ENCODE results near the gene TSPO.
"Not testable (repeated sequence)": the region's sequence is repeated elsewhere in the genome, so short reads cannot be mapped to it uniquely, and the experiment has no call there.

The TSPO gene

GRCh38 chr22:43129426-43130425 is 21.6 kb upstream of the TSPO start:
- in situ Hi-C loops (cut with HindIII; ENCODE audit: low sequenced_read_pairs) = no loop called here

DNA sequence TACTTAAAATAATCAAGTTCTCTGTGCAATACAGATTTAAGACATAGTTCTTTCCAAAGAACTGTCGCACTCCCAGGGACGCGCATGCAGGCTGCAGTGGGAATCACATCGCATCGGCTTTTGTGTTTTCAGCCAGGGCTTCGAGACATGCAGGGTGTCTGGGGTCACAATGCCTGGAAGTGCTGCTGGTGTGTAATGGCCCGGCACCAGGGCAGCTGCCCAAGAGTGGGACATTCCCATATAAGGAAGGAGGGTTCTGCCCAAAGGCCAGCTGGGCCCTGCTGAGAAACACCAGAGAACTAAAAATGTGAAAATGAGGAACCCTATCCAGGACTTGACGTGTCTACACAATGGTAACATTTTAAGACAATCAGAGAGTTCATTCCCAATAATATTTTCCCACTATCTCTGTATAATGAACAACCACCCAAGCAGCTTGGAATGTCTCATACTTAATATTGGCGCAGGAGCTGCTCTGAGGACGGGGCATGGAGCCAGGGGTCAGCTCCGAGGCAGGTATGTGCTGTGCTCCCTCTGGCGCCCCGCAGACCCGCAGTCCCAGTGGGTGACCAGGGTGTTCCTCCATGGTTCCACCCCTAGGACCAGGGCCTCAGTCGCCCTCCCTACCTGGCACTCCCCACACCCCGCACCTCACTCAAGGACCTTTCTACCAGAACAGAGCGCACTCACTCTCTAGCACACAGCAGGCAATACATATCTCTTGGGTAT is 19.4 kb upstream of the TSPO start:
- in situ Hi-C loops (cut with HindIII; ENCODE audit: low sequenced_read_pairs) = no loop called here

DNA sequence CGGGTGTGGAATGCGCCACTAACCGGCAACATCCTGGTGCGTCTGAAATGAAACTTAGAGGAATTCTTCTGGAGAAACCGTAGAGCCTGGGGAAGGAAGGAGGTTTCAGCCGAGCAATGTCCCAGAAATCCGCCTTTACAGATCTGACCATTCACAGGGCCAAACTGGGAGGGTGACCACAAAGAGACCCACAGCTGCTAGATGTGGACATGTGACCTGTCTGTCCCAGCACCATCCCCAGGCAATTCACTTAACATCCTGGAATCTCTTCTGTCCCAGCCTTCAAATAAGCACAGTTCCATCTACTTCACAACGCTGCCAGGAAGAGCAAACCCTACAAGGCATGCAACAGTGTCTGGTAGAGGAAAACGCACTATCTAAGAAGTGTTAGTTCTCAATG is 18.0 kb upstream of the TSPO start:
- in situ Hi-C loops (cut with HindIII; ENCODE audit: low sequenced_read_pairs) = no loop called here

GRCh38 chr22:43134553-43134952 is 16.8 kb upstream of the TSPO start:
- in situ Hi-C loops (cut with HindIII; ENCODE audit: low sequenced_read_pairs) = no loop called here

DNA sequence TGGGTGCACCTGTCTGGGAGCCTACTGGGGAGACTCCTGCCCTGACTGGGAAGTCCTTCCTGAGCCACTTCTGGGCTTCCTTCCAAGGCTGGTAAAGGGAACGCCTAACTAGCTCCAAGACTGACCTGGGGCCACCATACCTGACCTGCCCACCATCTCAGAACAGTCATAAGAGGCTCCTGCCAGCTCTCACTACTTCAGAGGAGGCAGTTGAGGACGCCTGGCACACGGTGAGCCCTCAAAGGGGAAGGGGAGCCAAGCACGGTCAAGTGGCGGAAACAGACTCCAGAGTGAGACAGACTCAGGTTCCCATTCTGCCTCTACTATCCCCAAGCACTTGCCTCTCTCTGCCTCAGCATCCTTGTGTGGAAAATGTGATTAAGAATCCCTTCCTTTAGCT is 15.8 kb upstream of the TSPO start:
- in situ Hi-C loops (cut with HindIII; ENCODE audit: low sequenced_read_pairs) = no loop called here

DNA sequence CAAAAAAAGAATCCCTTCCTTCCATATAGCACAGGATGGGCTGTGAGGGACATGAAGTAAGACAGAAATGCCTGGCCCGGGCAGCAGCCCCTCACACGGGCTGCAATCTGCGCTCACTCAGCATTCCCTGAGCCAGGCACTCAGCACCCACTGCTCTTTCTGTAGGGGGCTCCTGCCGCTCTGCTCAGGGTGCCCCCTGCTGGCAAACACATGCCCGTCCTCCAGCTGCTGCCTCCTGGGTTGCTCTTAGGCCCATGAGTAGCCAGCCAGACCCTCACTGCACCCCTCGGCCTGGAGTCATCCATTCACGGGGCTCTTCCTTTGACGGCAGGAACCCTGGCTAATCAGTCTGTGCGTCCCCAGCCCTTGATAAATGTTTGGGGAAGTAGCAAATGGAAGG is 15.1 kb upstream of the TSPO start:
- in situ Hi-C loops (cut with HindIII; ENCODE audit: low sequenced_read_pairs) = no loop called here

- in situ Hi-C loops (cut with HindIII; ENCODE audit: low sequenced_read_pairs) = no loop called here
Observed at GRCh38 chr22:43136801-43137200, 14.6 kb upstream of the TSPO start.

- in situ Hi-C loops (cut with HindIII; ENCODE audit: low sequenced_read_pairs) = no loop called here
Observed at GRCh38 chr22:43142880-43143562, 8.3 kb upstream of the TSPO start, which contains the start of gene MCAT. MCAT (minus strand) TSS chr22:43143398; CDS start chr22:43143348, 50 bp downstream.

DNA sequence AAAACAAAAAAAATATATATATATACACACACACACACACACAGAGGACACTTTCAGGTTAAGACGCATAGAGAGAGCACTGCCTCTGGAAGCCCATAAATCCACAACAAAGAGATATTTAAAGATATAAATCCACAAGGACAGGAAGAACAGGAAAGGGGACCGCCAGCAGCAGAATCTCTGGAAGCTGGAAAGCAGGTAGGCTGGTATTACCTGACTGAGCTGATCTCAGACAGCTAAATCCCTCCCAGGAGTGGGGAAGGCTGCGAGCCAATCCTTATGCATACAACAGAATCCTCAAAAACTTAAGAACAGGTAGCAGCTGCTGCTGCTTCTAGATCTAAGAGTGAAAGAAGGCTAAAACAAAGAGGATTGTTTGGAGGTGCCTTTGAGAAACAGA is 6.4 kb upstream of the TSPO start:
- in situ Hi-C loops (cut with HindIII; ENCODE audit: low sequenced_read_pairs) = no loop called here

DNA sequence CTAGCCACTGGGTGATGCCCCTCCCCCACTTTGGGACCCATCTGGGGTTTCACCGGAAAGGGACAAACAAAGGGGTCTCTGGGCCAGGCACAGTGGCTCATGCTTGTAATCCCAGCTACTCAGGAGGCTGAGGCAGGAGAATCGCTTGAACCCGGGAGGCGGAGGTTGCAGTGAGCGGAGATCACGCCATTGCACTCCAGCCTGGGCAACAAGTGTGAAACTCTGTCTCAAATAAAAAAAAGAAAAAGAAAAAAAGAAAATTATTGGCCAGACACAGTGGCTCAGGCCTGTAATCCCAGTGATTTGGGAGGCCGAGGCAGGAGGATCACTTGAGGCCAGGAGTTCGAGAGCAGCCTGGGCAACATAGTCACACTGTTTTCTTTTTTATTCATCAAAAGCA is 6.0 kb upstream of the TSPO start:
- in situ Hi-C loops (cut with HindIII; ENCODE audit: low sequenced_read_pairs) = not testable (repeated sequence)

- in situ Hi-C loops (cut with HindIII; ENCODE audit: low sequenced_read_pairs) = not testable (repeated sequence)
Observed at GRCh38 chr22:43146332-43146731, 5.0 kb upstream of the TSPO start.

GRCh38 chr22:43147821-43148220 is 3.5 kb upstream of the TSPO start:
- in situ Hi-C loops (cut with HindIII; ENCODE audit: low sequenced_read_pairs) = no loop called here

DNA sequence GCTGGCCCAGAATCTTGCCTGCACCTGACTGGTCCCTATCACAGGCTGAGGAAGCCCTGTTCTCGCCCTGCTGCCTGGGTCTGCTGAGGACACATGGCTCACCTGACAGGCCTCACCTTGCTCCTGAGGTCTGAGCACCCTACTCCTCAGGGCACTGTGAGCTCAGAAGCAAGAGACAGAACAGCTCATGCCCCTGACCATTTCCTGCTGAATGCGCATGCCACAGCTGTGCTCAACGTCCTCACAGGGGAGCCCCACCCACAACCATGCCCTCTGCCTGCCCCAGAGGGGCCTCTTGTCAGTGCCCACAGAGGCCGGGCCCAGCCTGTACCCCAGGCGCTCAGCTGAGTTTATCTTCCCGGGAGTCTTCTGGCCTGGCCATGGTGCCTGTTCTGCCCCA is 2.8 kb upstream of the TSPO start:
- in situ Hi-C loops (cut with HindIII; ENCODE audit: low sequenced_read_pairs) = no loop called here

- in situ Hi-C loops (cut with HindIII; ENCODE audit: low sequenced_read_pairs) = no loop called here
Observed at GRCh38 chr22:43150731-43151206, 590 bp upstream of the TSPO start.

GRCh38 chr22:43152003-43152356 is 621 bp downstream of the TSPO start:
- in situ Hi-C loops (cut with HindIII; ENCODE audit: low sequenced_read_pairs) = no loop called here

DNA sequence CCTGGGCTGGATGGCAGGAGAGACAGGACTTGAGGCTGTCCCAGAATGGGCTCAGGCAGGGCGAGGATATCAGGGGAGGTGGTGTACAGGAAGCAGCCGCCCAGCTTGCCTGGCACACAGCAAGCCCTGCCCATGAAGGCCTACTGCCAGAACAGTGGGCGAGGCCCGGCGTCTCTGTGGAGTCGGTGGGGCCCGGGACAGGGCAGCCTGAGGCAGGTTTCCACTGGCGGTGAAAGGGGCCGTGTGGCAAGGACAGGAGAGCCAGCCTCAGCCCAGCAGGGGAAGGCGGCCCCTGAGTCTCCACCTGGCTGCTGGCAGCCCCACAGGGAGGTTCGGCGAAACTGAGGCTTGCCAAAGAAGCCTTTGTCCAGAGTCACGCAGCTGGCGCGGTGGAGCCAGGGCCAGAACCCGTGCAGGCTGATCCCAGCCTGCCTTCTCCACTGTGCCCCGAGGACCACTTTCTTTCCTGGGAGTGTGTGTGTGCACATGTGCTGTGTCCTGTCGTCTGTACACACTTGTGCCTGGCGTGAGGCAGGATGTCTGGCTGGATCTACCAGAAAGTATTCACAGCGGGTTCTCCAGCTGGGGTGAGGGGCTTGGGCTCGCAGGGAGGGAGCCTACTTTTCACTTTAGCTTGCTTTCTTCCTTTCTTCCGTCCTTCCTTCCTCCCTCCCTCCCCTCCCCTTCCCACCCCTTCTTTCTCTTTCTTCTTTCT is 1.2 kb downstream of the TSPO start:
- in situ Hi-C loops (cut with HindIII; ENCODE audit: low sequenced_read_pairs) = no loop called here

- in situ Hi-C loops (cut with HindIII; ENCODE audit: low sequenced_read_pairs) = no loop called here
Observed at GRCh38 chr22:43153899-43154298, 2.5 kb downstream of the TSPO start.

GRCh38 chr22:43154887-43155536 is 3.7 kb downstream of the TSPO start:
- in situ Hi-C loops (cut with HindIII; ENCODE audit: low sequenced_read_pairs) = no loop called here

DNA sequence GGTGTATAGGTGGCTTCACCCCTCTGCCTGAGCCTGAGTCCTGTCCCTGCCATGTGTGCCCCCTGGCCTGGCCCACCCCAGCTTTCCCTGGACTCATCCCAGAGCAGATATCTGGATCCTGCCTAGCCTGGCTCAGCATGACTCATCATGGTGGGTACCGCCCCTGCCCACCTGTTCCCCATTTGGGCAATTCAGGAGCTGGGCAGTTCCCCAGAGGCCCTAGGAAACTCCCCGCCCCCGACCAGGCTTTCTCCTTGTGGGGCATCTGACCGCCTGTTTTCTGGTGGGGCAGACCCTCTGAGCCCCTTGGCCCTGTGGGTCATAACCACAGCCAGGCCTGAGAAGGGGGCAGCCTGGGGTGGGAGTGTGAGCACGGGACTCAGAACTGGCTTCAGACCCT is 4.4 kb downstream of the TSPO start:
- in situ Hi-C loops (cut with HindIII; ENCODE audit: low sequenced_read_pairs) = no loop called here

- in situ Hi-C loops (cut with HindIII; ENCODE audit: low sequenced_read_pairs) = no loop called here
Observed at GRCh38 chr22:43156413-43156812, 5.1 kb downstream of the TSPO start.

Data from DLD1 (cell line).